ENCODE results near the gene NR4A2.

Gene NR4A2

GRCh38 chr2:156339865-156340264 lies 7.3 kb upstream of the NR4A2 start:
- no peak for DNase-seq

GRCh38 chr2:156339110-156339847 lies 6.8 kb upstream of the NR4A2 start:
- DNase-seq = no peak

GRCh38 chr2:156338578-156338977 lies 6.1 kb upstream of the NR4A2 start:
- DNase-seq = no peak

- peak; percentile 82 to 88 for DNase-seq
Measured at GRCh38 chr2:156334496-156335478, 2.3 kb upstream of the NR4A2 start.

- peak; percentile 66 to 72 for DNase-seq
Measured at GRCh38 chr2:156333951-156334495, 1.5 kb upstream of the NR4A2 start.

- peak; percentile 26 to 40 for DNase-seq
Measured at GRCh38 chr2:156333274-156333950, 891 bp upstream of the NR4A2 start.

GRCh38 chr2:156332284-156332533 lies 312 bp downstream of the NR4A2 start:
- no peak for DNase-seq

GRCh38 chr2:156331572-156332283 lies 793 bp downstream of the NR4A2 start:
- DNase-seq = peak; percentile 47 to 65

- no peak for DNase-seq
Measured at GRCh38 chr2:156329927-156330726, 2.4 kb downstream of the NR4A2 start.

- DNase-seq = no peak
Measured at GRCh38 chr2:156329031-156329926, 3.2 kb downstream of the NR4A2 start.

GRCh38 chr2:156327835-156328695 lies 4.5 kb downstream of the NR4A2 start:
- no peak for DNase-seq

- no peak for DNase-seq
Measured at GRCh38 chr2:156326526-156327095, 5.9 kb downstream of the NR4A2 start.

GRCh38 chr2:156325688-156326525 lies 6.6 kb downstream of the NR4A2 start:
- no peak for DNase-seq

GRCh38 chr2:156323754-156324153 lies 8.8 kb downstream of the NR4A2 start:
- DNase-seq = no peak

GRCh38 chr2:156322686-156323231 lies 9.8 kb downstream of the NR4A2 start:
- DNase-seq = no peak

- peak in 1 of 2 experiments; percentile 36 for DNase-seq
Measured at GRCh38 chr2:156322051-156322685, 10.4 kb downstream of the NR4A2 start.

GRCh38 chr2:156321243-156321904 lies 11.1 kb downstream of the NR4A2 start:
- DNase-seq = peak; percentile 37 to 49
